ENCODE results near the gene SLCO1C1.

DNA sequence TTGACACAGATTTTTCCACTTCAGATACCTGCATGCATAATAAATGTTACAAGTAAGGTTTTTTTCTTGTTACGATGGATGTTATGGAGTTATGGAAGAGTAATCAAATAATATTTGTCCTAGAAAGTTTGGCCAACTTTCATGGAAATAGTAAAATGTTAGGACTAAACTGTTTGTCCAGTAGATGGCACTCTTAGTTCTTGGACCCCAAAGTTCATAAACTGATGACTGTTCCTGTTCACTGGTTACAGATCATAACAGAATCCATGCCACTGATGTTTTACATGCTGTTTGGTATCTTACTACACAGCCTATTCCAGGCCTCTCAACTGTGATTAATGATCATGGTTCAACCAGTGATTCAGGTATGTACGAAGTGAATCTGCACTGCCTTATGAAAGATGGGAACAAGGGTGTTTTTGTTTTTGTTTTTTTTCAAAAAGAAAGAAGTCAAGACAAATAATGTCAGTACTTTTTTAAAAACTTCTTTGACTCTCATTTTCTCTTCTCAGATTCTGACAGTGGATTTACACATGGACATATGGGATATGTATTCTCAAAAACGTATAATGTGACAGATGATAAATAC, 48.8 kb upstream of the SLCO1C1 start:
- TF ChIP-seq ERF (CRISPR knock-in tag; IDR thresholded peaks at IDR 0.05) (no peak), SMC3 (conservative IDR thresholded peaks at IDR 0.05; ENCODE audit: insufficient read depth, low read depth, low read length) (no peak), CLOCK (CRISPR knock-in tag; IDR thresholded peaks at IDR 0.05; ENCODE audit: borderline replicate concordance) (no peak), CEBPZ (IDR thresholded peaks at IDR 0.05; ENCODE audit: borderline replicate concordance, low read depth, low read length) (no peak), POLR2A (conservative IDR thresholded peaks at IDR 0.05) (no peak), REST (IDR thresholded peaks at IDR 0.05; ENCODE audit: borderline replicate concordance) (no peak), REST (CRISPR knock-in tag; IDR thresholded peaks at IDR 0.05; ENCODE audit: low read depth) (no peak), NFATC3 (IDR thresholded peaks at IDR 0.05) (no peak), POLR2AphosphoS5 (IDR thresholded peaks at IDR 0.05; ENCODE audit: control insufficient read depth, insufficient read depth, low read depth, low read length) (no peak), ZNF274 (IDR thresholded peaks at IDR 0.05; ENCODE audit: borderline replicate concordance, low read depth, low read length) (no peak)
